ENCODE results near the gene ERGIC1. TPM values are rescaled to one million over a fixed set of nuclear protein-coding genes. Genes with fewer than 3 reads are reported as not detected.
"Not testable (repeated sequence)": the region's sequence is repeated elsewhere in the genome, so short reads cannot be mapped to it uniquely, and the experiment has no call there.

The ERGIC1 gene
- total RNA-seq, 1 donor from 2014 or later, result 46.4 TPM

DNA sequence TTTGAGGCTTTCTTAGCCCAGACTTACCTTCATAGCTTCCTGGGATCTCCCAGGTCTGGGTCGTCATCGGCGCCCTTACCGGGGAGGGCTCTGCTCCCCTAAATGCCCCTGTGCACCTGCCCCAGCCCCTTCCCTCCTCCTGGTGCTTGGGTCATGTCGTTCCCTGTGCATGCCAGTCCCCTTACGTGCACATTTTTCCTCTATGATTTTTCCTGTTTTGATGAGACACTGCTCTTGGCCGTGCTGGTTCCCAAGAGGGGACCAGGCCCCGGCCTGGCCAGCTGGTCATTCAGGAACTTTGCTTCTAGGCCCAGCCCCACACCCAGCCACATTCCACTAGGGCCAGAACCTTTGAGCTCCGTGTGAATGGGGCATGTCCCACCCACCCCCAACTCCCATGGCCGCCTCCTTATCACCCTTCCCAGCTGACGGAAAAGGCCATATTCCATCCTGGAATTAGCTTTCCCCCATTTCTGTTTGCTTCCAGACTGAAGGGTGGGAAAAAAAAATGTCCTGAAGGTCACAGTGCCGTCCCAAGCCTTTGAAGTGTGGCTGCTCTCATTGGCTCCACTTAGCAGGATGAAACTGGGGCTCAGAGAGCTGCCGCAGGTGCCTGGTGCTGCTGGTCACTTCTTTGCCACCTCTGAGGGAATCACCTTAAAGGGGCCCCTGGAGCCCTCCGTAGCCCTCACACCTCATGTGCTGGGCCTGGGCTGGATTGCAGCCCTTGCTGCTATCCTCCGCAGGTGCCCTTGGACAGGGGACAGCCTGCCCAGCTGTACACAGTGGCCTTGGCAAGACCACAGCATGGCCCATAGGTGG, 25.1 kb downstream of the ERGIC1 start:
- Histone ChIP-seq H3K27me3 (ENCODE audit: control insufficient read depth in 3 of 3, insufficient read depth in 3 of 3, low read length in 3 of 3) (no peaks in the 10 kb centered on the region), H3K9ac (ENCODE audit: low read depth in 1 of 3, low read length in 3 of 3) (peak overlapping the region; percentile 46 to 90 (median 82)), H3K4me3 (ENCODE audit: low read length in 3 of 3) (peak overlapping the region in 2 of 3 donors; percentile 45 to 77), H3K9me3 (ENCODE audit: control insufficient read depth in 3 of 3, low read length in 3 of 3) (no peaks in the 10 kb centered on the region), H3K4me1 (ENCODE audit: control insufficient read depth in 3 of 3, insufficient read depth in 3 of 3, low read length in 3 of 3) (peaks cover 65 to 95% (median 86%) of the 10 kb centered on the region in 3 donors), H3K36me3 (ENCODE audit: control insufficient read depth in 3 of 3, insufficient read depth in 3 of 3, low read length in 3 of 3) (peaks cover 0 to 3% (median 2%) of the 10 kb centered on the region in 3 donors), H3K27ac (ENCODE audit: low read depth, low read length) (peak overlapping the region; percentile 91)

GRCh38 chr5:172859966-172860365, 25.9 kb downstream of the ERGIC1 start:
- Histone ChIP-seq H3K27ac (ENCODE audit: low read depth, low read length) (peak overlapping the region; percentile 91), H3K4me1 (ENCODE audit: control insufficient read depth in 3 of 3, insufficient read depth in 3 of 3, low read length in 3 of 3) (peaks cover 69 to 94% (median 86%) of the 10 kb centered on the region in 3 donors), H3K27me3 (ENCODE audit: control insufficient read depth in 3 of 3, insufficient read depth in 3 of 3, low read length in 3 of 3) (no peaks in the 10 kb centered on the region), H3K4me3 (ENCODE audit: low read length in 3 of 3) (peak overlapping the region; percentile 35 to 77 (median 38)), H3K9me3 (ENCODE audit: control insufficient read depth in 3 of 3, low read length in 3 of 3) (no peaks in the 10 kb centered on the region), H3K9ac (ENCODE audit: low read depth in 1 of 3, low read length in 3 of 3) (peak overlapping the region; percentile 46 to 90 (median 82)), H3K36me3 (ENCODE audit: control insufficient read depth in 3 of 3, insufficient read depth in 3 of 3, low read length in 3 of 3) (peaks cover 0 to 2% (median 0%) of the 10 kb centered on the region in 3 donors)

- H3K36me3 ChIP-seq (ENCODE audit: control insufficient read depth in 3 of 3, insufficient read depth in 3 of 3, low read length in 3 of 3), result peaks cover 0 to 2% (median 0%) of the 10 kb centered on the region in 3 donors
- no peaks in the 10 kb centered on the region for H3K9me3 ChIP-seq (ENCODE audit: control insufficient read depth in 3 of 3, low read length in 3 of 3)
- H3K4me1 ChIP-seq (ENCODE audit: control insufficient read depth in 3 of 3, insufficient read depth in 3 of 3, low read length in 3 of 3), result peaks cover 68 to 91% (median 82%) of the 10 kb centered on the region in 3 donors
- H3K27ac ChIP-seq (ENCODE audit: low read depth, low read length), result peak overlapping the region; percentile 91
- H3K4me3 ChIP-seq (ENCODE audit: low read length in 3 of 3), result peak overlapping the region; percentile 38 to 77 (median 46)
- peak overlapping the region; percentile 46 to 90 (median 82) for H3K9ac ChIP-seq (ENCODE audit: low read depth in 1 of 3, low read length in 3 of 3)
- H3K27me3 ChIP-seq (ENCODE audit: control insufficient read depth in 3 of 3, insufficient read depth in 3 of 3, low read length in 3 of 3), result no peaks in the 10 kb centered on the region
Observed at GRCh38 chr5:172860520-172861443, 26.7 kb downstream of the ERGIC1 start.

DNA sequence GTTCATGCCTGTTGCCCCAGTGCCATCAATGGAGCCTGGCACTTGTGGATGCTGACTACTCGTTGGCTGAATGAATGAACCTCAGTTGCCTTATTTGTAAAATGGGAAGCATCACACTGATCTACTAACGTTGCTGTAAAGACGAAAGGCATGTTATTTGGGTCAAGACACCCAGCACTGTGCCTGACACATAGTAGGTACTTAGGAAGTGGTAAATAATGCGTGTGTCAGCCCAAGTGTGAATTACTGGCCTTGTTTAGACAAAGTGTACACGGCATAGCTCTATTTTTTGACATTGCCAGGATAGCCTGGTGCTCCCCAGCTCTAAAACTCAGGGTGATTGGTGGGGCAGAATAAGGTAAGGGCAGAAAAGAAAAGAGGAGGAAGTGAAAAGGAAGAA, 27.4 kb downstream of the ERGIC1 start:
- Histone ChIP-seq H3K4me1 (ENCODE audit: control insufficient read depth in 3 of 3, insufficient read depth in 3 of 3, low read length in 3 of 3) (peaks cover 69 to 91% (median 82%) of the 10 kb centered on the region in 3 donors), H3K4me3 (ENCODE audit: low read length in 3 of 3) (peak overlapping the region; percentile 1 to 69 (median 46)), H3K9me3 (ENCODE audit: control insufficient read depth in 3 of 3, low read length in 3 of 3) (no peaks in the 10 kb centered on the region), H3K36me3 (ENCODE audit: control insufficient read depth in 3 of 3, insufficient read depth in 3 of 3, low read length in 3 of 3) (peaks cover 0 to 2% (median 0%) of the 10 kb centered on the region in 3 donors), H3K27me3 (ENCODE audit: control insufficient read depth in 3 of 3, insufficient read depth in 3 of 3, low read length in 3 of 3) (no peaks in the 10 kb centered on the region), H3K27ac (ENCODE audit: low read depth, low read length) (peak overlapping the region; percentile 91), H3K9ac (ENCODE audit: low read depth in 1 of 3, low read length in 3 of 3) (peak overlapping the region; percentile 46 to 90 (median 73))

- Histone ChIP-seq H3K4me3 (ENCODE audit: low read length in 3 of 3) (peak overlapping the region in 1 of 3 donors; percentile 31), H3K9me3 (ENCODE audit: control insufficient read depth in 3 of 3, low read length in 3 of 3) (no peaks in the 10 kb centered on the region), H3K27me3 (ENCODE audit: control insufficient read depth in 3 of 3, insufficient read depth in 3 of 3, low read length in 3 of 3) (no peaks in the 10 kb centered on the region), H3K9ac (ENCODE audit: low read depth in 1 of 3, low read length in 3 of 3) (peak overlapping the region in 2 of 3 donors; percentile 47 to 54), H3K4me1 (ENCODE audit: control insufficient read depth in 3 of 3, insufficient read depth in 3 of 3, low read length in 3 of 3) (peaks cover 78 to 91% (median 85%) of the 10 kb centered on the region in 3 donors), H3K27ac (ENCODE audit: low read depth, low read length) (peak overlapping the region; percentile 91), H3K36me3 (ENCODE audit: control insufficient read depth in 3 of 3, insufficient read depth in 3 of 3, low read length in 3 of 3) (no peaks in the 10 kb centered on the region)
Observed at GRCh38 chr5:172862165-172862801, 28.2 kb downstream of the ERGIC1 start.

DNA sequence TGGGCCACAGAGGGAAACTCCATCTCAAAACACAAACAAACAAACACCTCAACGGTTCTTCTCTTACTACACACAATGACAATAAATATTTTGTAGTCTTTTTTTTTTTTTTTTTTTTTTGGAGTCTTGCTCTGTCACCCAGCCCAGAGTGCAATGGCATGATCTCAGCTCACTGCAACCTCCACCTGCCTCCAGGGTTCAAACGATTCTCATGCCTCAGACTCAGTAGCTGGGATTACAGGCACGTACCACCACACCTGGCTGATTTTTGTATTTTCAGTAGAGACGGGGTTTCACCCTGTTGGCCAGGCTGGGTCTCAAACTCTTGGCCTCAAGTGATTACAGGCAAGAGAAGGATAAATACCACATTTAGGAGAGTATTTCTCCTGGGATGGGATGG, 30.1 kb downstream of the ERGIC1 start:
- not testable (repeated sequence) for H3K9ac ChIP-seq (ENCODE audit: low read depth in 1 of 3, low read length in 3 of 3); H3K27me3 ChIP-seq (ENCODE audit: control insufficient read depth in 3 of 3, insufficient read depth in 3 of 3, low read length in 3 of 3); H3K36me3 ChIP-seq (ENCODE audit: control insufficient read depth in 3 of 3, insufficient read depth in 3 of 3, low read length in 3 of 3); H3K27ac ChIP-seq (ENCODE audit: low read depth, low read length); H3K9me3 ChIP-seq (ENCODE audit: control insufficient read depth in 3 of 3, low read length in 3 of 3); H3K4me3 ChIP-seq (ENCODE audit: low read length in 3 of 3)
- peaks cover 80 to 93% (median 87%) of the 10 kb centered on the region in 3 donors for H3K4me1 ChIP-seq (ENCODE audit: control insufficient read depth in 3 of 3, insufficient read depth in 3 of 3, low read length in 3 of 3)

- H3K9ac ChIP-seq (ENCODE audit: low read depth in 1 of 3, low read length in 3 of 3), result no peak overlapping the region
- H3K4me1 ChIP-seq (ENCODE audit: control insufficient read depth in 3 of 3, insufficient read depth in 3 of 3, low read length in 3 of 3), result peaks cover 80 to 93% (median 87%) of the 10 kb centered on the region in 3 donors
- no peaks in the 10 kb centered on the region for H3K36me3 ChIP-seq (ENCODE audit: control insufficient read depth in 3 of 3, insufficient read depth in 3 of 3, low read length in 3 of 3)
- H3K27ac ChIP-seq (ENCODE audit: low read depth, low read length), result no peak overlapping the region
- no peak overlapping the region for H3K4me3 ChIP-seq (ENCODE audit: low read length in 3 of 3)
- no peaks in the 10 kb centered on the region for H3K27me3 ChIP-seq (ENCODE audit: control insufficient read depth in 3 of 3, insufficient read depth in 3 of 3, low read length in 3 of 3)
- H3K9me3 ChIP-seq (ENCODE audit: control insufficient read depth in 3 of 3, low read length in 3 of 3), result no peaks in the 10 kb centered on the region
Observed at GRCh38 chr5:172864747-172865146, 30.7 kb downstream of the ERGIC1 start.

- peaks cover 80 to 93% (median 87%) of the 10 kb centered on the region in 3 donors for H3K4me1 ChIP-seq (ENCODE audit: control insufficient read depth in 3 of 3, insufficient read depth in 3 of 3, low read length in 3 of 3)
- H3K9ac ChIP-seq (ENCODE audit: low read depth in 1 of 3, low read length in 3 of 3), result peak overlapping the region in 2 of 3 donors; percentile 52 to 85
- no peaks in the 10 kb centered on the region for H3K27me3 ChIP-seq (ENCODE audit: control insufficient read depth in 3 of 3, insufficient read depth in 3 of 3, low read length in 3 of 3)
- H3K9me3 ChIP-seq (ENCODE audit: control insufficient read depth in 3 of 3, low read length in 3 of 3), result no peaks in the 10 kb centered on the region
- no peak overlapping the region for H3K4me3 ChIP-seq (ENCODE audit: low read length in 3 of 3)
- peak overlapping the region; percentile 97 for H3K27ac ChIP-seq (ENCODE audit: low read depth, low read length)
- H3K36me3 ChIP-seq (ENCODE audit: control insufficient read depth in 3 of 3, insufficient read depth in 3 of 3, low read length in 3 of 3), result no peaks in the 10 kb centered on the region
Observed at GRCh38 chr5:172866378-172866777, 32.3 kb downstream of the ERGIC1 start.

All from skeletal muscle tissue (tissue), 4 donors.